HepG2 (cell line): Measurements from ENCODE around the gene RBP4.

Source experiments
- CHD4 ChIP-seq: fragments of 200-600 bp; sonication (generic); IDR thresholded peaks from 2 replicates; pipeline ENCODE4 v1.7.0; 2017; ENCODE audit warnings: mild to moderate bottlenecking, low read length, borderline replicate concordance
- HOXA3 ChIP-seq: sonication (generic); formaldehyde crosslinking; IDR thresholded peaks from 2 replicates; pipeline ENCODE4 v1.5.0; 2020; ENCODE audit warnings: missing genetic modification reagents
- IRF2 ChIP-seq: IDR thresholded peaks from 2 replicates; pipeline ENCODE4 v1.6.1; 2018; ENCODE audit warnings: missing genetic modification reagents, missing compliant biosample characterization
- IRX3 ChIP-seq: sonication (generic); formaldehyde crosslinking; IDR thresholded peaks from 2 replicates; pipeline ENCODE4 v1.8.1; 2023; ENCODE audit warnings: mild to moderate bottlenecking, low read depth, missing genetic modification reagents, borderline replicate concordance
- KDM5A ChIP-seq: fragments of 200-600 bp; sonication (generic); IDR thresholded peaks from 2 replicates; pipeline ENCODE4 v1.7.0; 2018; ENCODE audit warnings: antibody characterized with exemption, mild to moderate bottlenecking, low read length, borderline replicate concordance
- MED13 ChIP-seq: sonication (generic); formaldehyde crosslinking; IDR thresholded peaks from 2 replicates; pipeline ENCODE4 v1.5.0; 2020; ENCODE audit warnings: missing genetic modification reagents
- PHF8 ChIP-seq: sonication (generic); formaldehyde crosslinking; IDR thresholded peaks from 2 replicates; pipeline ENCODE4 v1.5.0; 2020; ENCODE audit warnings: missing genetic modification reagents
- POLR2AphosphoS2 ChIP-seq: IDR thresholded peaks from 2 replicates; pipeline ENCODE4 v1.6.1; 2011; ENCODE audit warnings: low read depth, low read length, improper control_type of control experiment
- SIN3A ChIP-seq: IDR thresholded peaks from 2 replicates; pipeline ENCODE4 v1.6.1; 2011; ENCODE audit warnings: low read depth, mild to moderate bottlenecking, control low read depth, low read length, borderline replicate concordance
- ZBTB4 ChIP-seq: sonication (generic); formaldehyde crosslinking; IDR thresholded peaks from 2 replicates; pipeline ENCODE4 v1.4.0; 2020; ENCODE audit warnings: missing genetic modification reagents, mild to moderate bottlenecking, borderline replicate concordance
- TF ChIP-seq, protein P1 (sequence below): sonication (generic); formaldehyde crosslinking; conservative IDR thresholded peaks from 2 replicates; pipeline ENCODE4 v1.4.0; 2020; ENCODE audit warnings: missing genetic modification reagents
- TF ChIP-seq, protein P2 (sequence below): sonication (generic); formaldehyde crosslinking; IDR thresholded peaks from 2 replicates; pipeline ENCODE4 v1.4.0; 2020; ENCODE audit warnings: mild to moderate bottlenecking, missing genetic modification reagents

DNA sequence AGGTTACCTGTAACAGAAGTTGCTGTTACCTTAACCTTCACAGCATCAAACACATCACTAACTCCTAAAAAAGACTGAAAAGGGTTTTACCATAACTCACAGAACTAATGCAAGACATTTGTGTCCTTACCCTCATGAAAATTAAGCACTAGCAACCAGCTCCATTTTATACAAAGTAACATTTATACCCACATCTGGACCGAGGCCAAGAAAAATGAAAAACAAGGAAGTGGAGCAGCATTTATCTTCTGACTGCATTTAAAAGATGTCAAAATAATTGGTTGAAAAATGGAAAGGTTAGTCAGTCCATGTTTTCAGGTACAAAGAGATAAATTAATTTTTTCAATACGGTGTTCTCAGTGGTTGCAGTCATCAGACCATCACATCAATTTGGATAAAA, 3.1 kb upstream of the RBP4 start:
- TF ChIP-seq CHD4 (no peak), ZBTB4 (CRISPR knock-in tag) (no peak), MED13 (no peak), HOXA3 (no peak), POLR2AphosphoS2 (no peak), IRX3 (CRISPR knock-in tag) (no peak), PHF8 (CRISPR knock-in tag) (no peak), SIN3A (no peak), IRF2 (CRISPR knock-in tag) (no peak), KDM5A (no peak)
- TF ChIP-seq, protein P1, sequence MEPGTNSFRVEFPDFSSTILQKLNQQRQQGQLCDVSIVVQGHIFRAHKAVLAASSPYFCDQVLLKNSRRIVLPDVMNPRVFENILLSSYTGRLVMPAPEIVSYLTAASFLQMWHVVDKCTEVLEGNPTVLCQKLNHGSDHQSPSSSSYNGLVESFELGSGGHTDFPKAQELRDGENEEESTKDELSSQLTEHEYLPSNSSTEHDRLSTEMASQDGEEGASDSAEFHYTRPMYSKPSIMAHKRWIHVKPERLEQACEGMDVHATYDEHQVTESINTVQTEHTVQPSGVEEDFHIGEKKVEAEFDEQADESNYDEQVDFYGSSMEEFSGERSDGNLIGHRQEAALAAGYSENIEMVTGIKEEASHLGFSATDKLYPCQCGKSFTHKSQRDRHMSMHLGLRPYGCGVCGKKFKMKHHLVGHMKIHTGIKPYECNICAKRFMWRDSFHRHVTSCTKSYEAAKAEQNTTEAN (CRISPR knock-in tag): no peak
- TF ChIP-seq, protein P2, sequence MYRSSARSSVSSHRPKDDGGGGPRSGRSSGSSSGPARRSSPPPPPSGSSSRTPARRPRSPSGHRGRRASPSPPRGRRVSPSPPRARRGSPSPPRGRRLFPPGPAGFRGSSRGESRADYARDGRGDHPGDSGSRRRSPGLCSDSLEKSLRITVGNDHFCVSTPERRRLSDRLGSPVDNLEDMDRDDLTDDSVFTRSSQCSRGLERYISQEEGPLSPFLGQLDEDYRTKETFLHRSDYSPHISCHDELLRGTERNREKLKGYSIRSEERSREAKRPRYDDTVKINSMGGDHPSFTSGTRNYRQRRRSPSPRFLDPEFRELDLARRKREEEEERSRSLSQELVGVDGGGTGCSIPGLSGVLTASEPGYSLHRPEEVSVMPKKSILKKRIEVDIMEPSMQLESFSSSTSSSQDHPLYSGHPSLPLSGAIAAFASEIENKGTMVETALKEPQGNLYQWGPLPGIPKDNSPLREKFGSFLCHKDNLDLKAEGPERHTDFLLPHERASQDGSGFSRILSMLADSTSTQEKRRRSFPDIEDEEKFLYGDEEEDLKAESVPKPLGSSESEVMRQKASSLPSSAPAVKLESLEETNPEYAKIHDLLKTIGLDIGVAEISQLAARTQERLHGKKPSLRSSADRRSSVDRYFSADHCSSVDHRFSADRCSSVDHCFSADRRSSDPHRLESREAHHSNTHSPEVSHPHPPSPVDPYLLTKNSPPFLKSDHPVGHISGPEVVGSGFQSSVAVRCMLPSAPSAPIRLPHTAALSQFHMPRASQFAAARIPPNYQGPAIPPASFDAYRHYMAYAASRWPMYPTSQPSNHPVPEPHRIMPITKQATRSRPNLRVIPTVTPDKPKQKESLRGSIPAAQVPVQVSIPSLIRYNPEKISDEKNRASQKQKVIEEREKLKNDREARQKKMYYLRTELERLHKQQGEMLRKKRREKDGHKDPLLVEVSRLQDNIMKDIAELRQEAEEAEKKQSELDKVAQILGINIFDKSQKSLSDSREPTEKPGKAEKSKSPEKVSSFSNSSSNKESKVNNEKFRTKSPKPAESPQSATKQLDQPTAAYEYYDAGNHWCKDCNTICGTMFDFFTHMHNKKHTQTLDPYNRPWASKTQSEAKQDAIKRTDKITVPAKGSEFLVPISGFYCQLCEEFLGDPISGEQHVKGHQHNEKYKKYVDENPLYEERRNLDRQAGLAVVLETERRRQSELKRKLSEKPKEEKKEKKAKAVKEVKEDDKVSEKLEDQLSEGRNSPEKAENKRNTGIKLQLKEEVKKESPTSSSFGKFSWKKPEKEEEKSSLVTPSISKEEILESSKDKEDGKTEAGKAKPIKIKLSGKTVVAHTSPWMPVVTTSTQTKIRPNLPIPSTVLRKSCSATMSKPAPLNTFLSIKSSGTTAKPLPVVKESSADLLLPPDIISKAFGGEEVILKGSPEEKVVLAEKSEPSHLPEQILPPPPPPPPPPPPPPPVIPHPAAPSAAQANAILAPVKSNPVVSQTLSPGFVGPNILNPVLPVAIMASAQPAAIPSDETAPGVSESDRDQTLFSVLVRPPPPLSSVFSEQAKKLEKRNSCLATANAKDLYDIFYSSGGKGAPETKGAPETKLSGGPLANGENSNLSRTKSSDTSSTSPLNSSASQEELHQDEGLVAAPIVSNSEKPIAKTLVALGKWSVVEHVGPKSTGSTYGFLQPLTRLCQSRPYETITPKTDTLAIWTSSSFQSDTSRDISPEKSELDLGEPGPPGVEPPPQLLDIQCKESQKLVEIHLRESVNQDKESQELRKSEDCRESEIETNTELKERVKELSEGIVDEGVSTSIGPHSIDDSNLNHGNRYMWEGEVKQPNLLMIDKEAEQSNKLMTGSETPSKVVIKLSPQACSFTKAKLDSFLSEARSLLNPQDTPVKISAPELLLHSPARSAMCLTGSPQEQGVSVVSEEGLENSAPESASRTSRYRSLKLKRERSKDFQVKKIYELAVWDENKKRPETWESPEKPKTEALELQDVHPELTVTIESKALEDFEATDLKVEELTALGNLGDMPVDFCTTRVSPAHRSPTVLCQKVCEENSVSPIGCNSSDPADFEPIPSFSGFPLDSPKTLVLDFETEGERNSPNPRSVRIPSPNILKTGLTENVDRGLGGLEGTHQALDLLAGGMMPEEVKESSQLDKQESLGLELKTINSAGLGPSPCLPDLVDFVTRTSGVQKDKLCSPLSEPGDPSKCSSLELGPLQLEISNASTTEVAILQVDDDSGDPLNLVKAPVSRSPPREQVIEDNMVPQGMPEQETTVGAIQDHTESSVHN (CRISPR knock-in tag): no peak
